Upper lobe of left lung (tissue), 4 donors: Measurements from ENCODE around the gene ELL2.

ENCODE experiments used
- POLR2A ChIP-seq, 4 donors: fragments of 450-650 bp; IDR thresholded peaks; one replicate each; pipeline ENCODE4 v1.5.1; 2016 to 2017; ENCODE audit warnings: antibody characterized with exemption in 4 of 4, mild to moderate bottlenecking in 2 of 4
- POLR2AphosphoS5 ChIP-seq, 2 donors: sonication (generic); formaldehyde crosslinking; IDR thresholded peaks; one replicate each; pipeline ENCODE4 v1.5.1; 2017; ENCODE audit warnings: antibody characterized with exemption in 2 of 2
- TF ChIP-seq, protein P1 (sequence below), 6 experiments: fragments of 450-650 bp in 4 of 6; fragments of 200-600 bp in 2 of 6; sonication (generic) in 2 of 6; IDR thresholded peaks; one replicate each; pipeline ENCODE4 v1.5.1; 2016 to 2019; ENCODE audit warnings: antibody characterized with exemption in 6 of 6

DNA sequence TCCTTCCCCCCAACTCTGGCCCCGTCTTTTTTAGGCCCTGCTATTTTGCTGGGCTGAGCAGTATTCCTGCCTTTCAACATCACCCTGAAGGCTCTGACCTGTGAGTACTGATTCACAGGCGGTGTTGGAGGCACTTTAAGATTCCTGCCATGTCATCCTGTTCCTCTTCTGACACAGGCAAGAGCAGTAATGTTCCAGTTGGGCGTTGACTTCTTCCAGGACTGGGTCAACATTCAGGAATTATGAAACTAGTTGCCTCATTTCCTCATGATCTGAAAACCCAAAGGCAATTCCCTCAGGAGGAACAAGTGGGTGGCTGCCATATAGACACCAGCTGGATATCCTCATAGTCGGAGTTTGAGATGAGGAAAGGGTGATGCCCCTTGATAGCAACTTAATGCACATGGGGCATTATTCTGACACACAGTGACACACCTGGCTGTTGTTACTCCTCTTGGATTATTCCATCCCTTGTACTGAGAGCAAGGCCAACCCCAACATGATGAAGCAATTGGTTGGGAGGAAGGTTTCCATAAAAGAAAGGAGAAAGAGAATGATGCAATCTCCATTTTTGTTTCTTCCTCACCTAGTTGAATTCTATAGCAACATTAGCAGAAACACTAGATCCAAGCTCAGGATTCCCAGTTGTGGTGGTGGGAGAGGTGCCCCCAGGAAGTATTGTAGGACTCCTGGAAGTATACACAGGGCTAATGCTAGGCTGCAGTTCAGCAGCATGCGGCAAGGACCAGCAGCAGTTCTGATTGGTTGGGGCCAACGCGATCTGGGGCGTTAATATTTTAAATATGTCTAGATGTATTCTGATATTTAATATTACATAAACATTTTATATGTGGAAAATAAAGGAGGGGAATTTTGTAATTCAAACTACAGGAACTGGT, 119.5 kb downstream of the ELL2 start:
- TF ChIP-seq, protein P1, sequence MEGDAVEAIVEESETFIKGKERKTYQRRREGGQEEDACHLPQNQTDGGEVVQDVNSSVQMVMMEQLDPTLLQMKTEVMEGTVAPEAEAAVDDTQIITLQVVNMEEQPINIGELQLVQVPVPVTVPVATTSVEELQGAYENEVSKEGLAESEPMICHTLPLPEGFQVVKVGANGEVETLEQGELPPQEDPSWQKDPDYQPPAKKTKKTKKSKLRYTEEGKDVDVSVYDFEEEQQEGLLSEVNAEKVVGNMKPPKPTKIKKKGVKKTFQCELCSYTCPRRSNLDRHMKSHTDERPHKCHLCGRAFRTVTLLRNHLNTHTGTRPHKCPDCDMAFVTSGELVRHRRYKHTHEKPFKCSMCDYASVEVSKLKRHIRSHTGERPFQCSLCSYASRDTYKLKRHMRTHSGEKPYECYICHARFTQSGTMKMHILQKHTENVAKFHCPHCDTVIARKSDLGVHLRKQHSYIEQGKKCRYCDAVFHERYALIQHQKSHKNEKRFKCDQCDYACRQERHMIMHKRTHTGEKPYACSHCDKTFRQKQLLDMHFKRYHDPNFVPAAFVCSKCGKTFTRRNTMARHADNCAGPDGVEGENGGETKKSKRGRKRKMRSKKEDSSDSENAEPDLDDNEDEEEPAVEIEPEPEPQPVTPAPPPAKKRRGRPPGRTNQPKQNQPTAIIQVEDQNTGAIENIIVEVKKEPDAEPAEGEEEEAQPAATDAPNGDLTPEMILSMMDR (IDR thresholded peaks at IDR 0.05) = no peak
- TF ChIP-seq POLR2A (IDR thresholded peaks at IDR 0.05) (peak in 1 of 4 donors; percentile 44), POLR2AphosphoS5 (IDR thresholded peaks at IDR 0.05) (peak; percentile 89 to 92)
